ENCODE results near the gene PLEKHB2. TPM values are rescaled to one million over a fixed set of nuclear protein-coding genes. Genes with fewer than 3 reads are reported as not detected.
"Not testable (repeated sequence)": the region's sequence is repeated elsewhere in the genome, so short reads cannot be mapped to it uniquely, and the experiment has no call there.

Gene PLEKHB2
- polyA plus RNA-seq, 1 of the 3 experiments (the other 2 are of a cell fraction) = 105 TPM

GRCh38 chr2:131146749-131147148 is 41.6 kb downstream of the PLEKHB2 start:
- Histone ChIP-seq H3K4me3 (ENCODE audit: low read depth in 2 of 2, low read length in 1 of 2) (no peak overlapping the region), H4K20me1 (ENCODE audit: insufficient read depth) (no peaks in the 10 kb centered on the region), H2AFZ (ENCODE audit: low read depth) (no peak overlapping the region), H3K27ac (ENCODE audit: low read depth in 2 of 2, low read length in 1 of 2) (no peak overlapping the region), H3K36me3 (replicated peaks in 1 of 2; ENCODE audit: control insufficient read depth in 1 of 2, insufficient read depth in 2 of 2, low read length in 1 of 2) (peaks cover 40 to 59% of the 10 kb centered on the region in 2 experiments), H3K9me3 (no peaks in the 10 kb centered on the region), H3K9ac (no peak overlapping the region), H3K27me3 (ENCODE audit: insufficient read depth) (no peaks in the 10 kb centered on the region), H3F3A (replicated peaks; ENCODE audit: insufficient read depth) (peaks cover 3% of the 10 kb centered on the region), H3K9me2 (no peaks in the 10 kb centered on the region), H3K4me1 (ENCODE audit: control insufficient read depth in 1 of 2, insufficient read depth in 2 of 2, low read depth in 1 of 2, low read length in 1 of 2) (peaks cover 0 to 3% of the 10 kb centered on the region in 2 experiments; a peak in 1 of 4 replicates), H3K4me2 (no peak overlapping the region), H3K79me2 (ENCODE audit: insufficient read depth) (no peaks in the 10 kb centered on the region; the same call in 1 of the 2 replicates)
- TF ChIP-seq, protein P1, sequence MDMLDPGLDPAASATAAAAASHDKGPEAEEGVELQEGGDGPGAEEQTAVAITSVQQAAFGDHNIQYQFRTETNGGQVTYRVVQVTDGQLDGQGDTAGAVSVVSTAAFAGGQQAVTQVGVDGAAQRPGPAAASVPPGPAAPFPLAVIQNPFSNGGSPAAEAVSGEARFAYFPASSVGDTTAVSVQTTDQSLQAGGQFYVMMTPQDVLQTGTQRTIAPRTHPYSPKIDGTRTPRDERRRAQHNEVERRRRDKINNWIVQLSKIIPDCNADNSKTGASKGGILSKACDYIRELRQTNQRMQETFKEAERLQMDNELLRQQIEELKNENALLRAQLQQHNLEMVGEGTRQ (IDR thresholded peaks at IDR 0.05; ENCODE audit: borderline replicate concordance, low read depth, low read length) = no peak
- no peak for TF ChIP-seq GATA2 (CRISPR knock-in tag; IDR thresholded peaks at IDR 0.05)
- TF ChIP-seq, protein P2, sequence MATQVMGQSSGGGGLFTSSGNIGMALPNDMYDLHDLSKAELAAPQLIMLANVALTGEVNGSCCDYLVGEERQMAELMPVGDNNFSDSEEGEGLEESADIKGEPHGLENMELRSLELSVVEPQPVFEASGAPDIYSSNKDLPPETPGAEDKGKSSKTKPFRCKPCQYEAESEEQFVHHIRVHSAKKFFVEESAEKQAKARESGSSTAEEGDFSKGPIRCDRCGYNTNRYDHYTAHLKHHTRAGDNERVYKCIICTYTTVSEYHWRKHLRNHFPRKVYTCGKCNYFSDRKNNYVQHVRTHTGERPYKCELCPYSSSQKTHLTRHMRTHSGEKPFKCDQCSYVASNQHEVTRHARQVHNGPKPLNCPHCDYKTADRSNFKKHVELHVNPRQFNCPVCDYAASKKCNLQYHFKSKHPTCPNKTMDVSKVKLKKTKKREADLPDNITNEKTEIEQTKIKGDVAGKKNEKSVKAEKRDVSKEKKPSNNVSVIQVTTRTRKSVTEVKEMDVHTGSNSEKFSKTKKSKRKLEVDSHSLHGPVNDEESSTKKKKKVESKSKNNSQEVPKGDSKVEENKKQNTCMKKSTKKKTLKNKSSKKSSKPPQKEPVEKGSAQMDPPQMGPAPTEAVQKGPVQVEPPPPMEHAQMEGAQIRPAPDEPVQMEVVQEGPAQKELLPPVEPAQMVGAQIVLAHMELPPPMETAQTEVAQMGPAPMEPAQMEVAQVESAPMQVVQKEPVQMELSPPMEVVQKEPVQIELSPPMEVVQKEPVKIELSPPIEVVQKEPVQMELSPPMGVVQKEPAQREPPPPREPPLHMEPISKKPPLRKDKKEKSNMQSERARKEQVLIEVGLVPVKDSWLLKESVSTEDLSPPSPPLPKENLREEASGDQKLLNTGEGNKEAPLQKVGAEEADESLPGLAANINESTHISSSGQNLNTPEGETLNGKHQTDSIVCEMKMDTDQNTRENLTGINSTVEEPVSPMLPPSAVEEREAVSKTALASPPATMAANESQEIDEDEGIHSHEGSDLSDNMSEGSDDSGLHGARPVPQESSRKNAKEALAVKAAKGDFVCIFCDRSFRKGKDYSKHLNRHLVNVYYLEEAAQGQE (IDR thresholded peaks at IDR 0.05; ENCODE audit: low read depth, low read length) = no peak
- TF ChIP-seq FOXM1 (IDR thresholded peaks at IDR 0.05; ENCODE audit: low read depth) = no peak
- no peak for TF ChIP-seq GABPA (IDR thresholded peaks at IDR 0.05; ENCODE audit: low read depth)
- no peak for TF ChIP-seq TAF1 (IDR thresholded peaks at IDR 0.05; ENCODE audit: borderline replicate concordance, low read depth, low read length)
- WGBS (ENCODE audit: low lambda C conversion rate) = 88% methylated on average over 1 of the region's 1 CpG
- CTCF ChIA-PET = interaction anchor here (1.0 kb wide), 1 partner anchor 51 kb away, joined by 3 read pairs; no protein-coding TSS in a partner anchor
- no peak for DNase-seq
- POLR2A ChIA-PET = no interaction called here

DNA sequence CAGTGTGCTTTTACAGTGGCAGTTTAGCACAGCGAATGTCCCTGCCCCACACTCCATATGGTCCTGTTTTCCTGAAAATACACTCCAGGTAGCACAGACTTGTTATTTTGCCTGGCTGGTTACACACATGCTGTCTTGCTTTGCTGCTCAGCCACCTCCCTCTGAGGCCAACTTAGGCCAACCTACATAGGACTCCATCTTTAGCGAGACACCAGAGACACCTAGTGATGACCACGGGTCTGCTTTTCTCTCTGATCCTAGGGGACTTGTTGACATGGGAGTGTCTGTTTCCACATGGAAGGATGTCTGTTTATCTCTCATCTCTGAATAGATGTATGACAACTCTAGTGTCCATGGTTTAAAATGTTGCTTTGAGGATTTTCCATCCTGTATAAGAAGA is 43.3 kb downstream of the PLEKHB2 start:
- Histone ChIP-seq H3K4me3 (ENCODE audit: low read depth in 2 of 2, low read length in 1 of 2) (no peak overlapping the region), H2AFZ (ENCODE audit: low read depth) (no peak overlapping the region), H3K9me2 (no peaks in the 10 kb centered on the region), H3K9ac (no peak overlapping the region), H3K4me1 (ENCODE audit: control insufficient read depth in 1 of 2, insufficient read depth in 2 of 2, low read depth in 1 of 2, low read length in 1 of 2) (peaks cover 0 to 3% of the 10 kb centered on the region in 2 experiments; a peak in 1 of 4 replicates), H3K36me3 (replicated peaks in 1 of 2; ENCODE audit: control insufficient read depth in 1 of 2, insufficient read depth in 2 of 2, low read length in 1 of 2) (peaks cover 26 to 54% of the 10 kb centered on the region in 2 experiments), H3F3A (replicated peaks; ENCODE audit: insufficient read depth) (peaks cover 3% of the 10 kb centered on the region), H3K27ac (ENCODE audit: low read depth in 2 of 2, low read length in 1 of 2) (no peak overlapping the region), H3K9me3 (no peaks in the 10 kb centered on the region), H3K27me3 (ENCODE audit: insufficient read depth) (no peaks in the 10 kb centered on the region), H3K4me2 (no peak overlapping the region), H3K79me2 (ENCODE audit: insufficient read depth) (no peaks in the 10 kb centered on the region; the same call in 1 of the 2 replicates), H4K20me1 (ENCODE audit: insufficient read depth) (no peaks in the 10 kb centered on the region)
- CTCF ChIA-PET = interaction anchor here (0.8 to 1.5 kb wide), 4 partner anchors 11 to 350 kb away, joined by 3 to 5 read pairs (median 4); no protein-coding TSS in a partner anchor
- POLR2A ChIA-PET = no interaction called here
- 73% methylated on average over 3 of the region's 3 CpGs for WGBS (ENCODE audit: low lambda C conversion rate)
- TF ChIP-seq MXI1 (IDR thresholded peaks at IDR 0.05; ENCODE audit: low read depth, low read length) (0 out of 2 replicates have a peak, but pooled peaks have one; percentile 22), GATA2 (CRISPR knock-in tag; IDR thresholded peaks at IDR 0.05) (peak; percentile 34; the same call in 1 of the 2 replicates), MEF2A (IDR thresholded peaks at IDR 0.05; ENCODE audit: borderline replicate concordance, low read depth) (no peak), RAD21 (IDR thresholded peaks at IDR 0.05; ENCODE audit: low read length) (peak; percentile 63)
- peak; percentile 58 for DNase-seq

DNA sequence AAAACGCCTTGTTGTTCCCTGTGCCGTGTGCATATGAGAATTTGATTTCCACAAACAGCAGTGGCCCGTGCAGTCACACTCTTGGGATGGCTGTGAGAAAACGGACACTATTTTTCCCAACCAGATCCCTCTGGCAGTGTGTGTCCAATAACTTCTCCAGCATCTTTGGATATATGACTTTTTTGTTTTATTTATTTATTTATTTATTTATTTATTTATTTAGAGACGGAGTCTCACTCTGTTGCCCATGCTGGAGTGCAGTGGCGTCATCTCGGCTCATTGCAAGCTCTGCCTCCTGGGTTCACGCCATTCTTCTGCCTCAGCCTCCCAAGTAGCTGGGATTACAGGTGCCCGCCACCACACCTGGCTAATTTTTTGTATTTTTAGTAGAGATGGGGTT is 45.0 kb downstream of the PLEKHB2 start:
- CTCF ChIA-PET; H3K4me1 ChIP-seq (ENCODE audit: control insufficient read depth in 1 of 2, insufficient read depth in 2 of 2, low read depth in 1 of 2, low read length in 1 of 2); H4K20me1 ChIP-seq (ENCODE audit: insufficient read depth); H3K27me3 ChIP-seq (ENCODE audit: insufficient read depth); H3K4me2 ChIP-seq; H3K9me3 ChIP-seq; H3F3A ChIP-seq (replicated peaks; ENCODE audit: insufficient read depth); POLR2A ChIA-PET; H3K4me3 ChIP-seq (ENCODE audit: low read depth in 2 of 2, low read length in 1 of 2); H3K79me2 ChIP-seq (ENCODE audit: insufficient read depth); H2AFZ ChIP-seq (ENCODE audit: low read depth); H3K9ac ChIP-seq; H3K9me2 ChIP-seq; DNase-seq; H3K27ac ChIP-seq (ENCODE audit: low read depth in 2 of 2, low read length in 1 of 2): not testable (repeated sequence)
- H3K36me3 ChIP-seq (replicated peaks in 1 of 2; ENCODE audit: control insufficient read depth in 1 of 2, insufficient read depth in 2 of 2, low read length in 1 of 2) = peaks cover 14 to 41% of the 10 kb centered on the region in 2 experiments
- WGBS (ENCODE audit: low lambda C conversion rate) = 94% methylated on average over 9 of the region's 9 CpGs
